HCT116 (cell line): ENCODE results near the gene DNAJC6. TPM values are rescaled to one million over a fixed set of nuclear protein-coding genes. Genes with fewer than 3 reads are reported as not detected.

Experiments used
- ATAC-seq: fragments of 200-7000 bp; cut with Tn5 transposase; 2 replicates; pipeline ENCODE4 v1.9.1; 2020; ENCODE audit warnings: mild to moderate bottlenecking, moderate library complexity
- BruUV-seq: library from RNA; stranded (reverse); fragments of 400-500 nt; replicated peaks from 2 replicates; lab custom pipeline; 2021; lab: Mats Ljungman, UMichigan
- CTCF ChIA-PET: fragments of 300-600 bp; sonication (Branson Sonifier 250); formaldehyde crosslinking; loops from one replicate; lab custom pipeline; 2021; ENCODE audit warnings: antibody characterized with exemption; lab: Charles Lee
- POLR2A ChIA-PET: fragments of 300-600, 350-600 bp; sonication (Branson Sonifier 250); formaldehyde crosslinking; loops from one replicate; lab custom pipeline; 2021; ENCODE audit warnings: antibody characterized with exemption; lab: Charles Lee
- RAD21 ChIA-PET, 2 experiments: fragments of 300-600 bp; sonication (Branson Sonifier 250); formaldehyde crosslinking; loops; one replicate each; lab custom pipeline; 2023; ENCODE audit warnings: low total read pairs in 2 of 2; ENCODE audit not compliant: uncharacterized antibody in 2 of 2, unreplicated experiment in 2 of 2, low non-redundant PET in 1 of 2; lab: Charles Lee
- DNase-seq: peaks from one replicate; pipeline ENCODE4 v3.0.0-alpha.2; 2010; ENCODE audit warnings: low read depth, low spot score
- H2AFZ ChIP-seq: fragments of 200-600 bp; shearing (Covaris generic), sonication (generic); 2 replicates; pipeline ENCODE4 v1.6.1; 2017; ENCODE audit warnings: low read depth, mixed run types, mixed read lengths, antibody characterized with exemption, low read length; ENCODE audit not compliant: poor library complexity, severe bottlenecking
- H3K27ac ChIP-seq: 2 replicates; pipeline ENCODE4 v1.5.1; 2012; ENCODE audit warnings: low read depth, low read length
- H3K27me3 ChIP-seq: fragments of 200-600 bp; sonication (generic); 2 replicates; pipeline ENCODE4 v1.6.1; 2016; ENCODE audit warnings: mixed run types, low read length, mixed read lengths; ENCODE audit not compliant: insufficient read depth
- H3K36me3 ChIP-seq, 2 experiments: fragments of 200-500 bp in 1 of 2; fragments of 200-600 bp in 1 of 2; sonication (Bioruptor generic) in 1 of 2; sonication (generic) in 1 of 2; 2 replicates each; pipeline versions ENCODE4 v1.5.1 to v1.6.1; 2014 to 2016; ENCODE audit warnings: low read length in 2 of 2, inconsistent platforms in 1 of 2, mixed read lengths in 1 of 2, mixed run types in 1 of 2; ENCODE audit not compliant: insufficient read depth in 2 of 2, control insufficient read depth in 1 of 2
- H3K4me1 ChIP-seq, 2 experiments: fragments of 200-600 bp in 1 of 2; sonication (generic) in 1 of 2; 2 replicates each; pipeline versions ENCODE4 v1.5.1 to v1.6.1; 2012 to 2017; ENCODE audit warnings: low read length in 2 of 2, inconsistent platforms in 1 of 2, mild to moderate bottlenecking in 1 of 2, mixed read lengths in 1 of 2, mixed run types in 1 of 2, moderate library complexity in 1 of 2; ENCODE audit not compliant: insufficient read depth in 2 of 2, control insufficient read depth in 1 of 2
- H3K4me2 ChIP-seq: fragments of 200-600 bp; sonication (generic); 2 replicates; pipeline ENCODE4 v1.6.1; 2017; ENCODE audit warnings: mixed run types, low read length, mixed read lengths
- H3K4me3 ChIP-seq, 2 experiments: fragments of 200-600 bp in 1 of 2; sonication (generic) in 1 of 2; replicated peaks in 1 of 2; 2 replicates each; pipeline ENCODE4 v1.5.1; 2011 to 2016; ENCODE audit warnings: low read length in 2 of 2, control low read depth in 1 of 2, low read depth in 1 of 2, mild to moderate bottlenecking in 1 of 2, mixed read lengths in 1 of 2, mixed run types in 1 of 2
- H3K79me2 ChIP-seq: fragments of 200-600 bp; sonication (generic); 2 replicates; pipeline ENCODE4 v1.6.1; 2017; ENCODE audit warnings: mild to moderate bottlenecking, mixed run types, low read length, moderate library complexity, mixed read lengths; ENCODE audit not compliant: insufficient read depth
- H3K9ac ChIP-seq: fragments of 200-600 bp; sonication (generic); 2 replicates; pipeline ENCODE4 v1.6.1; 2016; ENCODE audit warnings: low read length, mixed read lengths
- H3K9me2 ChIP-seq: fragments of 200-600 bp; sonication (generic), shearing (Covaris generic); 2 replicates; pipeline ENCODE4 v1.6.1; 2017; ENCODE audit warnings: mixed run types, mild to moderate bottlenecking, moderate library complexity; ENCODE audit not compliant: insufficient read depth
- H3K9me3 ChIP-seq, 2 experiments: fragments of 200-500 bp in 1 of 2; fragments of 200-600 bp in 1 of 2; sonication (Bioruptor generic) in 1 of 2; sonication (generic) in 1 of 2; 2 replicates each; pipeline ENCODE4 v1.6.1; 2014 to 2017; ENCODE audit warnings: low read length in 2 of 2, mixed read lengths in 2 of 2, inconsistent platforms in 1 of 2, low read depth in 1 of 2, mild to moderate bottlenecking in 1 of 2, mixed run types in 1 of 2, moderate library complexity in 1 of 2; ENCODE audit not compliant: control insufficient read depth in 1 of 2, insufficient read depth in 1 of 2
- H4K20me1 ChIP-seq: fragments of 200-600 bp; sonication (generic), shearing (Covaris generic); 2 replicates; pipeline ENCODE4 v1.6.1; 2017; ENCODE audit warnings: mixed run types, mild to moderate bottlenecking, moderate library complexity; ENCODE audit not compliant: insufficient read depth
- CBX3 ChIP-seq: IDR thresholded peaks from 2 replicates; pipeline ENCODE4 v1.6.1; 2012; ENCODE audit warnings: low read depth
- CEBPB ChIP-seq: IDR thresholded peaks from 2 replicates; pipeline ENCODE4 v1.6.1; 2012; ENCODE audit warnings: low read depth
- EGR1 ChIP-seq: IDR thresholded peaks from 2 replicates; pipeline ENCODE4 v1.6.1; 2012; ENCODE audit warnings: low read depth
- ELF1 ChIP-seq: IDR thresholded peaks from 2 replicates; pipeline ENCODE4 v1.6.1; 2012; ENCODE audit warnings: low read depth, borderline replicate concordance
- EZH2 ChIP-seq: fragments of 200-600 bp; sonication (generic); IDR thresholded peaks from 2 replicates; pipeline ENCODE4 v1.6.1; 2017; ENCODE audit warnings: antibody characterized with exemption, mixed run types
- EZH2phosphoT487 ChIP-seq: fragments of 200-600 bp; IDR thresholded peaks from 2 replicates; pipeline ENCODE4 v1.6.1; 2018; ENCODE audit warnings: antibody characterized with exemption, borderline replicate concordance
- JUND ChIP-seq: IDR thresholded peaks from 2 replicates; pipeline ENCODE4 v1.6.1; 2012
- POLR2A ChIP-seq: IDR thresholded peaks from 2 replicates; pipeline ENCODE4 v1.7.0; 2011; ENCODE audit warnings: borderline replicate concordance; ENCODE audit not compliant: insufficient read depth, insufficient read length; ENCODE audit errors: extremely low read depth
- POLR2AphosphoS5 ChIP-seq: IDR thresholded peaks from 2 replicates; pipeline ENCODE4 v1.6.1; 2011; ENCODE audit warnings: mild to moderate bottlenecking, low read depth, low read length, moderate library complexity
- SIN3A ChIP-seq: IDR thresholded peaks from 2 replicates; pipeline ENCODE4 v1.6.1; 2012; ENCODE audit warnings: low read depth
- SP1 ChIP-seq: IDR thresholded peaks from 2 replicates; pipeline ENCODE4 v1.6.1; 2012; ENCODE audit warnings: low read depth
- TCF7L2 ChIP-seq: IDR thresholded peaks from 2 replicates; pipeline ENCODE4 v1.7.0; 2011; ENCODE audit warnings: borderline replicate concordance, inconsistent platforms; ENCODE audit not compliant: insufficient read depth, insufficient read length; ENCODE audit errors: extremely low read depth
- ZFX ChIP-seq: fragments of 450-650 bp; IDR thresholded peaks from 2 replicates; pipeline ENCODE4 v1.6.1; 2017
- ZNF274 ChIP-seq: fragments of 200-500 bp; sonication (Bioruptor generic); IDR thresholded peaks from 2 replicates; pipeline ENCODE4 v1.6.1; 2014; ENCODE audit warnings: mild to moderate bottlenecking, low read depth, low read length, inconsistent platforms
- intact Hi-C: fragments of 100-400 bp; cut with micrococcal nuclease; formaldehyde crosslinking; loops from 2 replicates; pipeline ENCODE4 v1.10.0; 2022
- total RNA-seq: library from RNA; stranded (reverse); gene quantifications from one replicate; pipeline ENCODE4 v1.2.1, GENCODE V29; 2021; ENCODE audit not compliant: unreplicated experiment
- TF ChIP-seq, protein P1 (sequence below): IDR thresholded peaks from 2 replicates; pipeline ENCODE4 v1.6.1; 2012
- TF ChIP-seq, protein P2 (sequence below), 3 experiments: fragments of 200-600 bp in 1 of 3; sonication (generic) in 1 of 3; IDR thresholded peaks in 2 of 3; conservative IDR thresholded peaks in 1 of 3; 2 replicates each; pipeline ENCODE4 v1.5.1; 2012 to 2017; ENCODE audit warnings: low read depth in 2 of 3, low read length in 2 of 3, antibody characterized with exemption in 1 of 3, borderline replicate concordance in 1 of 3, control low read depth in 1 of 3, mild to moderate bottlenecking in 1 of 3, mixed read lengths in 1 of 3, mixed run types in 1 of 3, moderate library complexity in 1 of 3; ENCODE audit not compliant: insufficient read depth in 1 of 3

Gene DNAJC6
- total RNA-seq, 1 experiment from 2014 or later, result 9.0 TPM

DNA sequence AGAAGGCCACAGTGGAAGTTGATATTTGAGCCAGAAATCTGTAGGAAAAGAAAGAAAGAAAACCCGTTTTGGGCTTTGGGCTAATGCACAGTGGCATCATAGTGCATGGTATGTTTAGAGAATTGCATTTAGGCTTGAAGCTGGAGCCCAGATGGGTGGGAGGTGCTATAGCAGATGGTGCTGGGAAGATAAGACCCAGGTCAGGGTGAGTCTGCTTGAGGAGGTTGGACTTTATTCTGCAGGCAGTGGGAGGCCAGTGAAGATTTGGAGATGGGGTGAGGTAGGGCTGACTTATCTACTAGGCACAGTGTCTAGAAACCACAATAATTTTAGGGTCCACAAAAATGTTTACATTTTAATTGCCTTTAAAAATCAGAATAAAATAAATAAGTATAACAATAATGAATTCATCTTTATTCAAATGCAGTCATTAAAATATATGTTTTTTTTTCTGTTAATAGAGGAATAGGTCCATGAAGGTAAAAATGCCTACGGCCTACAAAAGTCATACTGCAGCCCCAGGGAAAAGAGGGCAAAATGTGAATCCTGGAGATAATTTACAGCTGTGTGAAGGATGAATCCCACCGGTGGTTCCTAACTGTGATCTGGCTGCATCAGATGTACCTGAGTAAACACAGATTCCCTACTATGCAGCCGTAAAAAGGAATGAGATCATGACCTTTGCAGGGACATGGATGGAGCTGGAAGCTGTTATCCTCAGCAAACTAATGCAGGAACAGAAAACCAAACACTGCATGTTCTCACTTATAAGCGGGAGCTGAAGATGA, 8.7 kb downstream of the DNAJC6 start:
- H3K4me1 ChIP-seq, result no peaks in the 10 kb centered on the region
- no peaks in the 10 kb centered on the region for H3K9me2 ChIP-seq
- no peaks in the 10 kb centered on the region for H3K79me2 ChIP-seq
- H3K4me3 ChIP-seq, result no peak overlapping the region
- ChIA-PET POLR2A (no interaction called here), RAD21 (no interaction called here), CTCF (no interaction called here)
- BruUV-seq, result no TSS peak
- H2AFZ ChIP-seq, result no peak overlapping the region
- no peak overlapping the region for H3K27ac ChIP-seq
- H3K36me3 ChIP-seq, result no peaks in the 10 kb centered on the region
- no peak overlapping the region for H3K4me2 ChIP-seq
- H3K9ac ChIP-seq, result no peak overlapping the region
- H3K27me3 ChIP-seq, result no peaks in the 10 kb centered on the region
- intact Hi-C loops, result no loop called here
- H3K9me3 ChIP-seq, result no peaks in the 10 kb centered on the region
- TF ChIP-seq POLR2AphosphoS5, result no peak
- no peak for TF ChIP-seq POLR2A
- TF ChIP-seq, protein P1, sequence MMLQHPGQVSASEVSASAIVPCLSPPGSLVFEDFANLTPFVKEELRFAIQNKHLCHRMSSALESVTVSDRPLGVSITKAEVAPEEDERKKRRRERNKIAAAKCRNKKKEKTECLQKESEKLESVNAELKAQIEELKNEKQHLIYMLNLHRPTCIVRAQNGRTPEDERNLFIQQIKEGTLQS, result no peak
- TF ChIP-seq JUND, result no peak
- TF ChIP-seq EGR1, result no peak
- TF ChIP-seq CBX3, result no peak
- TF ChIP-seq ZFX, result no peak
- no peak for TF ChIP-seq EZH2phosphoT487
- TF ChIP-seq EZH2, result no peak
- no peak for TF ChIP-seq ELF1
- no peak for TF ChIP-seq ZNF274
- DNase-seq (no peak), ATAC-seq (no peak)
- no peaks in the 10 kb centered on the region; the same call in 1 of the 2 replicates for H4K20me1 ChIP-seq

DNA sequence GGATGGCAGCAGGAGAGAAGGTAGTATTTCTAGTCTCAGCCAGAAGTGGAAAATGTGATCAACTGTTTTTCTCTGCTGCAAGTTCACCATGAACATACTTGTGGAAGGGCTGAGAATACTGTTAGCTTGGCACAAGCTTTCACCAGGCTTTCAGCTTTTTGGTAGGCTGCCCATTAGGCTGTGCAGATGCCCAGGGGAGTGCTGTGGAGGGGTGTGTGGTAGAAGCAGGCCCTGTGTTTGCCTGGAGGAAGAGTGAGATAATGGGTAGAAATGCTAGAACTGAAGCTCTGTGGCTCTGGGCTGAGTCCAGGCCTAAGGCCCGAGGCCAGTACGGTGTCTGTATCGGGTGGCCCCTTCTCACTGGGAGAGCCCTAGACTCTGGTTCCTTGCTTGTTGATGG, 9.8 kb downstream of the DNAJC6 start:
- Histone ChIP-seq H2AFZ (no peak overlapping the region), H3K4me3 (no peak overlapping the region), H4K20me1 (no peaks in the 10 kb centered on the region; the same call in 1 of the 2 replicates), H3K9me2 (no peaks in the 10 kb centered on the region), H3K9me3 (no peaks in the 10 kb centered on the region), H3K4me2 (no peak overlapping the region), H3K27me3 (no peaks in the 10 kb centered on the region), H3K27ac (no peak overlapping the region), H3K79me2 (no peaks in the 10 kb centered on the region), H3K9ac (no peak overlapping the region), H3K36me3 (no peaks in the 10 kb centered on the region), H3K4me1 (no peaks in the 10 kb centered on the region)
- ATAC-seq, result no peak
- DNase-seq, result no peak
- BruUV-seq, result no TSS peak
- CTCF ChIA-PET, result no interaction called here
- POLR2A ChIA-PET, result no interaction called here
- RAD21 ChIA-PET, result no interaction called here
- intact Hi-C loops, result no loop called here
- TF ChIP-seq ELF1 (no peak), POLR2A (no peak), CEBPB (no peak), SIN3A (no peak), EGR1 (no peak), JUND (no peak), SP1 (no peak), ZFX (no peak), TCF7L2 (no peak)
- TF ChIP-seq, protein P2, sequence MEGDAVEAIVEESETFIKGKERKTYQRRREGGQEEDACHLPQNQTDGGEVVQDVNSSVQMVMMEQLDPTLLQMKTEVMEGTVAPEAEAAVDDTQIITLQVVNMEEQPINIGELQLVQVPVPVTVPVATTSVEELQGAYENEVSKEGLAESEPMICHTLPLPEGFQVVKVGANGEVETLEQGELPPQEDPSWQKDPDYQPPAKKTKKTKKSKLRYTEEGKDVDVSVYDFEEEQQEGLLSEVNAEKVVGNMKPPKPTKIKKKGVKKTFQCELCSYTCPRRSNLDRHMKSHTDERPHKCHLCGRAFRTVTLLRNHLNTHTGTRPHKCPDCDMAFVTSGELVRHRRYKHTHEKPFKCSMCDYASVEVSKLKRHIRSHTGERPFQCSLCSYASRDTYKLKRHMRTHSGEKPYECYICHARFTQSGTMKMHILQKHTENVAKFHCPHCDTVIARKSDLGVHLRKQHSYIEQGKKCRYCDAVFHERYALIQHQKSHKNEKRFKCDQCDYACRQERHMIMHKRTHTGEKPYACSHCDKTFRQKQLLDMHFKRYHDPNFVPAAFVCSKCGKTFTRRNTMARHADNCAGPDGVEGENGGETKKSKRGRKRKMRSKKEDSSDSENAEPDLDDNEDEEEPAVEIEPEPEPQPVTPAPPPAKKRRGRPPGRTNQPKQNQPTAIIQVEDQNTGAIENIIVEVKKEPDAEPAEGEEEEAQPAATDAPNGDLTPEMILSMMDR (IDR thresholded peaks at IDR 0.05 in 2 of 3, conservative IDR thresholded peaks at IDR 0.05 in 1 of 3; ENCODE audit: borderline replicate concordance in 1 of 3, insufficient read depth in 1 of 3, low read depth in 2 of 3, low read length in 2 of 3), result no peak
